K562 (cell line): Measurements from ENCODE around the gene CNNM4. TPM values are rescaled to one million over a fixed set of nuclear protein-coding genes. Genes with fewer than 3 reads are reported as not detected.

Experiments
- ATAC-seq: fragments of 200-7000 bp; cut with Tn5 transposase; 3 replicates; pipeline ENCODE4 v1.9.1; 2020; ENCODE audit warnings: moderate library complexity
- BruUV-seq: library from RNA; stranded (reverse); fragments of 400-500 nt; replicated peaks from 2 replicates; lab custom pipeline; 2021; lab: Mats Ljungman, UMichigan
- CTCF ChIA-PET: fragments of 300-600 bp; formaldehyde crosslinking; extraction: SDS; loops from one replicate; lab custom pipeline; 2021; ENCODE audit warnings: low intra/inter-chr PET ratio; lab: Yijun Ruan, JAX
- POLR2A ChIA-PET: fragments of 300-600, 350-650 bp; sonication (Branson Sonifier 250); formaldehyde crosslinking; extraction: SDS; loops from one replicate; lab custom pipeline; 2021; ENCODE audit warnings: antibody characterized with exemption, inconsistent platforms; lab: Yijun Ruan, JAX
- DNase-seq, 4 experiments: peaks; one replicate each; pipeline versions ENCODE4 v3.0.0 to v3.0.0-alpha.2; 2011 to 2018; ENCODE audit warnings: low spot score in 3 of 4, mixed read lengths in 3 of 4; ENCODE audit errors: extremely low read depth in 1 of 4
- FAIRE-seq: peaks from 2 replicates; lab custom pipeline; 2011; peaks lifted over from hg19 to GRCh38; lab: Jason Lieb, UNC
- H2AFZ ChIP-seq: 2 replicates; pipeline ENCODE4 v1.6.0; 2011; ENCODE audit warnings: low read depth, low read length, control low read depth, inconsistent platforms
- H3K27ac ChIP-seq: fragments of 200-600 bp; 3 replicates; pipeline ENCODE4 v1.8.0; 2011; ENCODE audit warnings: low read depth, mild to moderate bottlenecking, control low read depth, inconsistent platforms, low read length, moderate library complexity, mixed read lengths; ENCODE audit errors: extremely low read depth
- H3K27me3 ChIP-seq, 2 experiments: fragments of 300-600 bp in 1 of 2; 2 replicates in 1 of 2; 3 replicates in 1 of 2; pipeline versions ENCODE4 v1.6.0 to v1.8.0; 2011; ENCODE audit warnings: inconsistent platforms in 2 of 2, low read length in 2 of 2, mild to moderate bottlenecking in 1 of 2, mixed read lengths in 1 of 2, moderate library complexity in 1 of 2; ENCODE audit not compliant: control insufficient read depth in 2 of 2, insufficient read depth in 2 of 2
- H3K36me3 ChIP-seq: fragments of 300-600 bp; 3 replicates; pipeline ENCODE4 v1.8.0; 2011; ENCODE audit warnings: mild to moderate bottlenecking, low read length, inconsistent platforms; ENCODE audit not compliant: control insufficient read depth, insufficient read depth
- H3K4me1 ChIP-seq, 2 experiments: fragments of 200-600 bp in 1 of 2; replicated peaks in 1 of 2; 2 replicates in 1 of 2; 3 replicates in 1 of 2; pipeline versions ENCODE4 v1.5.1 to v1.8.0; 2011; ENCODE audit warnings: inconsistent platforms in 2 of 2, low read length in 2 of 2, mild to moderate bottlenecking in 1 of 2, mixed read lengths in 1 of 2, moderate library complexity in 1 of 2; ENCODE audit not compliant: control insufficient read depth in 2 of 2, insufficient read depth in 2 of 2
- H3K4me2 ChIP-seq: 2 replicates; pipeline ENCODE4 v1.6.1; 2011; ENCODE audit warnings: low read length, control low read depth, inconsistent platforms, mixed read lengths; ENCODE audit not compliant: insufficient read depth
- H3K4me3 ChIP-seq: fragments of 200-600 bp; sonication (generic), shearing (Covaris generic); 2 replicates; pipeline ENCODE4 v1.5.1; 2016; ENCODE audit warnings: control low read depth, inconsistent platforms
- H3K79me2 ChIP-seq: fragments of 200-600 bp; 3 replicates; pipeline ENCODE4 v1.8.0; 2011; ENCODE audit warnings: low read length, inconsistent platforms; ENCODE audit not compliant: control insufficient read depth, insufficient read depth
- H3K9ac ChIP-seq, 2 experiments: 2 replicates each; pipeline versions ENCODE4 v1.6.0 to v1.6.1; 2011; ENCODE audit warnings: low read depth in 2 of 2, low read length in 2 of 2, control low read depth in 1 of 2, inconsistent platforms in 1 of 2, mild to moderate bottlenecking in 1 of 2, mixed read lengths in 1 of 2; ENCODE audit not compliant: insufficient read depth in 1 of 2
- H3K9me1 ChIP-seq: one replicate; pipeline ENCODE4 v1.6.0; 2011; ENCODE audit warnings: inconsistent platforms, mild to moderate bottlenecking, low read length, moderate library complexity; ENCODE audit not compliant: control insufficient read depth, insufficient read depth
- H3K9me3 ChIP-seq: replicated peaks from 2 replicates; pipeline ENCODE4 v1.5.1; 2011; ENCODE audit warnings: low read depth, low read length, inconsistent platforms; ENCODE audit not compliant: control insufficient read depth, insufficient read depth
- H4K20me1 ChIP-seq: replicated peaks from 2 replicates; pipeline ENCODE4 v1.6.1; 2011; ENCODE audit warnings: low read length, inconsistent platforms, mixed read lengths; ENCODE audit not compliant: control insufficient read depth, insufficient read depth
- ETV5 ChIP-seq: sonication (generic); formaldehyde crosslinking; IDR thresholded peaks from 2 replicates; pipeline ENCODE4 v1.4.0; 2020; ENCODE audit warnings: low read depth, mild to moderate bottlenecking, missing genetic modification reagents
- GATAD2A ChIP-seq: fragments of 450-650 bp; IDR thresholded peaks from 2 replicates; pipeline ENCODE4 v1.6.1; 2017
- HEY1 ChIP-seq: fragments of 250-450 bp; sonication (Bioruptor Pico); IDR thresholded peaks from 2 replicates; pipeline ENCODE4 v1.5.0; 2020; ENCODE audit warnings: mild to moderate bottlenecking, moderate library complexity, borderline replicate concordance
- HIVEP1 ChIP-seq: fragments of 250-450 bp; sonication (Bioruptor Pico); IDR thresholded peaks from 2 replicates; pipeline ENCODE4 v1.4.0; 2020; ENCODE audit warnings: mild to moderate bottlenecking
- HNRNPK ChIP-seq: fragments of 200-400 bp; formaldehyde crosslinking; IDR thresholded peaks from one replicate; pipeline ENCODE4 v1.6.1; 2018; ENCODE audit warnings: mild to moderate bottlenecking, low read depth, low read length; ENCODE audit not compliant: poor library complexity, severe bottlenecking
- IFI16 ChIP-seq: fragments of 250-450 bp; sonication (Bioruptor Pico); IDR thresholded peaks from 2 replicates; pipeline ENCODE4 v2.1.2; 2022; ENCODE audit warnings: mild to moderate bottlenecking, inconsistent platforms
- MBD2 ChIP-seq: sonication (generic); IDR thresholded peaks from 2 replicates; pipeline ENCODE4 v1.6.1; 2016; ENCODE audit warnings: low read depth, borderline replicate concordance
- NCOA4 ChIP-seq: fragments of 450-650 bp; IDR thresholded peaks from 2 replicates; pipeline ENCODE4 v1.6.1; 2018; ENCODE audit warnings: mild to moderate bottlenecking; ENCODE audit not compliant: partially characterized antibody
- NCOR1 ChIP-seq: fragments of 450-650 bp; IDR thresholded peaks from 2 replicates; pipeline ENCODE4 v1.6.1; 2016; ENCODE audit warnings: mild to moderate bottlenecking, moderate library complexity
- NFATC3 ChIP-seq: fragments of 450-650 bp; IDR thresholded peaks from 2 replicates; pipeline ENCODE4 v1.6.1; 2017; ENCODE audit warnings: mild to moderate bottlenecking
- NR0B1 ChIP-seq: fragments of 450-650 bp; IDR thresholded peaks from one replicate; pipeline ENCODE4 v1.6.1; 2018; ENCODE audit warnings: mild to moderate bottlenecking, moderate library complexity; ENCODE audit not compliant: partially characterized antibody
- PHB2 ChIP-seq: fragments of 450-650 bp; IDR thresholded peaks from 2 replicates; pipeline ENCODE4 v1.6.1; 2017; ENCODE audit warnings: low read depth
- PML ChIP-seq: IDR thresholded peaks from 2 replicates; pipeline ENCODE4 v1.6.1; 2012; ENCODE audit warnings: low read length, inconsistent platforms
- PRPF4 ChIP-seq: fragments of 200-400 bp; formaldehyde crosslinking; IDR thresholded peaks from one replicate; pipeline ENCODE4 v1.6.1; 2017; ENCODE audit warnings: low read length, low read depth, mild to moderate bottlenecking; ENCODE audit not compliant: insufficient read depth, poor library complexity, severe bottlenecking
- RBM14 ChIP-seq: fragments of 200-400 bp; formaldehyde crosslinking; IDR thresholded peaks from 2 replicates; pipeline ENCODE4 v1.6.1; 2018; ENCODE audit warnings: low read depth, mild to moderate bottlenecking, low read length, moderate library complexity, borderline replicate concordance; ENCODE audit not compliant: insufficient read depth
- SMARCA5 ChIP-seq: fragments of 450-650 bp; IDR thresholded peaks from 2 replicates; pipeline ENCODE4 v1.6.1; 2016
- U2AF1 ChIP-seq: fragments of 200-400 bp; formaldehyde crosslinking; optimal IDR thresholded peaks from 2 replicates; pipeline ENCODE3; 2017; ENCODE audit warnings: mild to moderate bottlenecking, low read depth, low read length, moderate library complexity
- ZNF274 ChIP-seq: IDR thresholded peaks from 2 replicates; pipeline ENCODE4 v1.6.1; 2011; ENCODE audit warnings: low read depth, mild to moderate bottlenecking, low read length, moderate library complexity, borderline replicate concordance
- ZNF507 ChIP-seq: conservative IDR thresholded peaks from 2 replicates; pipeline ENCODE4 v1.6.1; 2017; ENCODE audit warnings: missing genetic modification characterization, missing compliant biosample characterization
- ZNF551 ChIP-seq: fragments of 250-450 bp; sonication (Bioruptor Pico); IDR thresholded peaks from 2 replicates; pipeline ENCODE4 v1.5.0; 2021; ENCODE audit warnings: mild to moderate bottlenecking, moderate library complexity
- WGBS: fragments of 100-300 bp; shearing (Covaris generic); methylation state at CpG from one replicate; pipeline ENCODE4 v1.1.6; 2016; ENCODE audit warnings: low coverage, mixed read lengths; ENCODE audit not compliant: insufficient coverage; ENCODE audit errors: missing lambda C conversion rate; 5-methylcytosine and 5-hydroxymethylcytosine counted together
- in situ Hi-C: fragments of 300-500 bp; cut with MboI; formaldehyde crosslinking; loops from 4 replicates; pipeline ENCODE4 v1.15.0; 2018; ENCODE audit warnings: inconsistent platforms, mixed read lengths
- intact Hi-C: fragments of 100-400 bp; cut with micrococcal nuclease; formaldehyde crosslinking; loops from 2 replicates; pipeline ENCODE4 v1.14.2; 2022
- polyA plus RNA-seq, 8 experiments: library from polyadenylated mRNA; depleted of rRNA in 4 of 8; stranded (reverse) in 5 of 8; unstranded in 3 of 8; fragments of >200 nt; fragmentation: Nextera tagmentation in 2 of 8; fragmentation: Illumina TruSeq in 1 of 8; extraction: Ambion mirVana in 2 of 8; extraction: Trizol in 1 of 8; gene quantifications; 2 replicates each; pipeline versions ENCODE4 v1.2.1 to v1.2.3, GENCODE V29; 2011 to 2014; ENCODE audit warnings: inconsistent platforms in 1 of 8, missing spikeins in 1 of 8
- total RNA-seq, 7 experiments: library from RNA; depleted of rRNA in 6 of 7; stranded (reverse); fragments of >200 nt in 6 of 7; fragmentation: Illumina TruSeq in 2 of 7; extraction: Trizol in 2 of 7; gene quantifications; 2 replicates each; pipeline versions ENCODE4 v1.2.1 to v1.2.3, GENCODE V29; 2011 to 2021; ENCODE audit warnings: low replicate concordance in 1 of 7
- TF ChIP-seq, protein P1 (sequence below), 2 experiments: fragments of 250-450 bp in 1 of 2; fragments of 450-650 bp in 1 of 2; sonication (Bioruptor Pico) in 1 of 2; IDR thresholded peaks; 2 replicates each; pipeline versions ENCODE4 v1.6.1 to v1.8.0; 2016 to 2021; ENCODE audit warnings: mild to moderate bottlenecking in 2 of 2, moderate library complexity in 2 of 2, missing compliant biosample characterization in 1 of 2, missing genetic modification characterization in 1 of 2

Gene CNNM4
- total and polyA plus RNA-seq, 9 of the 15 experiments (the other 6 are each of a cell fraction or from before 2014, with no cell fraction given) = 0.96 to 6.3 (median 2.8) TPM

GRCh38 chr2:96801786-96802595 is 41.3 kb downstream of the CNNM4 start:
- BruUV-seq = TSS peak; percentile 21
- TF ChIP-seq GATAD2A (no peak), ETV5 (no peak), NFATC3 (no peak), IFI16 (no peak), HNRNPK (no peak), PML (no peak), NR0B1 (no peak), HIVEP1 (CRISPR knock-in tag) (no peak), NCOA4 (no peak), NCOR1 (no peak), PRPF4 (no peak), PHB2 (no peak), SMARCA5 (peak; percentile 24; the same call in 1 of the 2 replicates), MBD2 (no peak), HEY1 (CRISPR knock-in tag) (no peak), ZNF551 (no peak), RBM14 (no peak), U2AF1 (no peak), ZNF274 (no peak), ZNF507 (tag) (no peak)
- TF ChIP-seq, protein P1, sequence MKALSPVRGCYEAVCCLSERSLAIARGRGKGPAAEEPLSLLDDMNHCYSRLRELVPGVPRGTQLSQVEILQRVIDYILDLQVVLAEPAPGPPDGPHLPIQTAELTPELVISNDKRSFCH (CRISPR knock-in tag; IDR thresholded peaks at IDR 0.05) = no peak
- TF ChIP-seq, protein P1 (tag; IDR thresholded peaks at IDR 0.05) = no peak

More at GRCh38 chr2:96801786-96802595, 41.3 kb downstream of the CNNM4 start:
- in situ Hi-C loops (no loop called here), intact Hi-C loops (loop anchor here (10.0 kb wide), 1 partner anchor 247 kb away; no protein-coding TSS in a partner anchor)
- FAIRE-seq (peak; percentile 88), DNase-seq (no peak), ATAC-seq (no peak; the same call in 2 of the 3 replicates)
- Histone ChIP-seq H3K36me3 (peaks cover 25% of the 10 kb centered on the region; the same call in 2 of the 3 replicates), H3K4me2 (no peak overlapping the region), H3K4me1 (peaks cover 0 to 10% of the 10 kb centered on the region in 2 experiments; a peak in 2 of 5 replicates), H3K27ac (no peak overlapping the region; the same call in 2 of the 3 replicates), H3K79me2 (no peaks in the 10 kb centered on the region), H3K9ac (no peak overlapping the region; a peak in 1 of 4 replicates), H4K20me1 (no peaks in the 10 kb centered on the region), H3K9me3 (no peaks in the 10 kb centered on the region), H2AFZ (no peak overlapping the region), H3K4me3 (no peak overlapping the region), H3K9me1 (no peaks in the 10 kb centered on the region), H3K27me3 (no peaks in the 10 kb centered on the region)
- WGBS = 75% methylated on average over 10 of the region's 10 CpGs
- POLR2A ChIA-PET = interaction anchor here (0.6 to 2.0 kb wide), 3 partner anchors 10 to 265 kb away, joined by 3 to 4 read pairs (median 3); partner anchors contain the start of gene ARID5A
- CTCF ChIA-PET = no interaction called here
